HT-29 (cell line): ENCODE results near the gene TMPRSS2. TPM values are rescaled to one million over a fixed set of nuclear protein-coding genes. Genes with fewer than 3 reads are reported as not detected.

Source experiments
- DNase-seq: peaks from one replicate; pipeline ENCODE4 v3.0.0-alpha.2; 2015; ENCODE audit warnings: low spot score
- total RNA-seq: library from RNA; depleted of rRNA; stranded (reverse); fragments of >200 nt; shearing (Covaris generic); gene quantifications from 2 replicates; pipeline ENCODE4 v1.2.3, GENCODE V29; 2014

Gene TMPRSS2
- total RNA-seq, 1 experiment from 2014 or later, result 28.4 TPM

GRCh38 chr21:41510500-41510899 is 2.5 kb upstream of the TMPRSS2 start:
- no peak for DNase-seq

- no peak for DNase-seq
These were observed 1.8 kb upstream of the TMPRSS2 start for GRCh38 chr21:41509733-41510132.

GRCh38 chr21:41509145-41509496 is 1.2 kb upstream of the TMPRSS2 start:
- DNase-seq, result no peak

GRCh38 chr21:41508415-41509144 is 622 bp upstream of the TMPRSS2 start:
- peak; percentile 32 for DNase-seq

- DNase-seq, result peak; percentile 58
These were observed 1.1 kb downstream of the TMPRSS2 start for GRCh38 chr21:41506611-41507520.

- no peak for DNase-seq
These were observed 1.9 kb downstream of the TMPRSS2 start for GRCh38 chr21:41506005-41506594.

- no peak for DNase-seq
These were observed 3.9 kb downstream of the TMPRSS2 start for GRCh38 chr21:41504030-41504429.

- DNase-seq, result no peak
These were observed 4.6 kb downstream of the TMPRSS2 start for GRCh38 chr21:41503331-41503730.

GRCh38 chr21:41501919-41502318 is 6.0 kb downstream of the TMPRSS2 start:
- DNase-seq, result peak; percentile 42

- peak; percentile 79 for DNase-seq
These were observed 7.0 kb downstream of the TMPRSS2 start for GRCh38 chr21:41500931-41501381.

- DNase-seq, result no peak
These were observed 7.6 kb downstream of the TMPRSS2 start for GRCh38 chr21:41500363-41500762.

GRCh38 chr21:41499920-41500319 is 8.0 kb downstream of the TMPRSS2 start:
- no peak for DNase-seq

GRCh38 chr21:41497788-41498187 is 10.2 kb downstream of the TMPRSS2 start:
- no peak for DNase-seq

GRCh38 chr21:41497008-41497407 is 10.9 kb downstream of the TMPRSS2 start:
- no peak for DNase-seq

- DNase-seq, result no peak
These were observed 13.7 kb downstream of the TMPRSS2 start for GRCh38 chr21:41494242-41494641.

- no peak for DNase-seq
These were observed 16.5 kb downstream of the TMPRSS2 start for GRCh38 chr21:41491412-41491811.

GRCh38 chr21:41490330-41490729 is 17.6 kb downstream of the TMPRSS2 start:
- no peak for DNase-seq

- no peak for DNase-seq
These were observed 18.6 kb downstream of the TMPRSS2 start for GRCh38 chr21:41489329-41489728.

GRCh38 chr21:41488080-41488479 is 19.9 kb downstream of the TMPRSS2 start:
- DNase-seq, result no peak

- no peak for DNase-seq
These were observed 20.9 kb downstream of the TMPRSS2 start for GRCh38 chr21:41487082-41487481.

- DNase-seq, result no peak
These were observed 24.0 kb downstream of the TMPRSS2 start for GRCh38 chr21:41483973-41484372.

- no peak for DNase-seq
These were observed 24.5 kb downstream of the TMPRSS2 start for GRCh38 chr21:41483415-41483814.
